ENCODE measurements around the gene ACVR1B. TPM values are rescaled to one million over a fixed set of nuclear protein-coding genes. Genes with fewer than 3 reads are reported as not detected.

ACVR1B gene
- total RNA-seq, 1 donor from 2014 or later = 12.1 TPM

GRCh38 chr12:51955702-51956101 is 4.2 kb downstream of the ACVR1B start:
- DNase-seq (ENCODE audit: low read depth) = no peak
- TF ChIP-seq CTCF (IDR thresholded peaks at IDR 0.05; ENCODE audit: insufficient read depth, low read length, severe bottlenecking) = no peak
- H3K36me3 ChIP-seq (ENCODE audit: control insufficient read depth, insufficient read depth, low read length) = peaks cover 3% of the 10 kb centered on the region
- no peak for FAIRE-seq
- no peaks in the 10 kb centered on the region for H3K27me3 ChIP-seq (ENCODE audit: control insufficient read depth, insufficient read depth, low read length)
- no peak overlapping the region for H3K4me3 ChIP-seq (ENCODE audit: low read depth, low read length)

- no peaks in the 10 kb centered on the region for H3K27me3 ChIP-seq (ENCODE audit: control insufficient read depth, insufficient read depth, low read length)
- no peak for FAIRE-seq
- H3K4me3 ChIP-seq (ENCODE audit: low read depth, low read length) = no peak overlapping the region
- DNase-seq (ENCODE audit: low read depth) = no peak
- H3K36me3 ChIP-seq (ENCODE audit: control insufficient read depth, insufficient read depth, low read length) = peaks cover 3% of the 10 kb centered on the region
- no peak for TF ChIP-seq CTCF (IDR thresholded peaks at IDR 0.05; ENCODE audit: insufficient read depth, low read length, severe bottlenecking)
Measured at GRCh38 chr12:51958542-51958941, 7.0 kb downstream of the ACVR1B start.

GRCh38 chr12:51959211-51959610 is 7.7 kb downstream of the ACVR1B start:
- Histone ChIP-seq H3K4me3 (ENCODE audit: low read depth, low read length) (no peak overlapping the region), H3K36me3 (ENCODE audit: control insufficient read depth, insufficient read depth, low read length) (peaks cover 3% of the 10 kb centered on the region), H3K27me3 (ENCODE audit: control insufficient read depth, insufficient read depth, low read length) (no peaks in the 10 kb centered on the region)
- FAIRE-seq = no peak
- no peak for DNase-seq (ENCODE audit: low read depth)
- no peak for TF ChIP-seq CTCF (IDR thresholded peaks at IDR 0.05; ENCODE audit: insufficient read depth, low read length, severe bottlenecking)

GRCh38 chr12:51959921-51960320 is 8.4 kb downstream of the ACVR1B start:
- Histone ChIP-seq H3K4me3 (ENCODE audit: low read depth, low read length) (no peak overlapping the region), H3K36me3 (ENCODE audit: control insufficient read depth, insufficient read depth, low read length) (peaks cover 3% of the 10 kb centered on the region), H3K27me3 (ENCODE audit: control insufficient read depth, insufficient read depth, low read length) (no peaks in the 10 kb centered on the region)
- DNase-seq (ENCODE audit: low read depth) (no peak), FAIRE-seq (no peak)
- no peak for TF ChIP-seq CTCF (IDR thresholded peaks at IDR 0.05; ENCODE audit: insufficient read depth, low read length, severe bottlenecking)

- H3K4me3 ChIP-seq (ENCODE audit: low read depth, low read length) = no peak overlapping the region
- peaks cover 3% of the 10 kb centered on the region for H3K36me3 ChIP-seq (ENCODE audit: control insufficient read depth, insufficient read depth, low read length)
- no peak for TF ChIP-seq CTCF (IDR thresholded peaks at IDR 0.05; ENCODE audit: insufficient read depth, low read length, severe bottlenecking)
- no peaks in the 10 kb centered on the region for H3K27me3 ChIP-seq (ENCODE audit: control insufficient read depth, insufficient read depth, low read length)
- no peak for DNase-seq (ENCODE audit: low read depth)
- FAIRE-seq = no peak
Measured at GRCh38 chr12:51960488-51960887, 9.0 kb downstream of the ACVR1B start.

GRCh38 chr12:51960890-51961289 is 9.4 kb downstream of the ACVR1B start:
- Histone ChIP-seq H3K27me3 (ENCODE audit: control insufficient read depth, insufficient read depth, low read length) (no peaks in the 10 kb centered on the region), H3K4me3 (ENCODE audit: low read depth, low read length) (no peak overlapping the region), H3K36me3 (ENCODE audit: control insufficient read depth, insufficient read depth, low read length) (peaks cover 3% of the 10 kb centered on the region)
- no peak for TF ChIP-seq CTCF (IDR thresholded peaks at IDR 0.05; ENCODE audit: insufficient read depth, low read length, severe bottlenecking)
- DNase-seq (ENCODE audit: low read depth) (no peak), FAIRE-seq (no peak)
